Natural killer cell (primary cell): Measurements from ENCODE around the gene VAMP2. TPM values are rescaled to one million over a fixed set of nuclear protein-coding genes. Genes with fewer than 3 reads are reported as not detected.
A peak's percentile ranks its signal among the peaks of the same experiment; 100 is the strongest.

Experiments used
- ATAC-seq, 3 donors: fragments of 150-1000 bp in 2 of 3; fragments of 200-7000 bp in 1 of 3; cut with Tn5 transposase; 1 replicate in 1 of 3; 2 replicates in 2 of 3; pipeline ENCODE4 v1.10.0; 2021; ENCODE audit warnings: mild to moderate bottlenecking in 2 of 3, moderate library complexity in 2 of 3
- DNase-seq, 2 donors: peaks; one replicate each; pipeline versions ENCODE4 v3.0.0 to v3.0.0-alpha.2; 2013 to 2021; ENCODE audit warnings: mixed read lengths in 1 of 2
- H3K27ac ChIP-seq: one replicate; pipeline ENCODE4 v1.5.1; 2013; ENCODE audit warnings: mild to moderate bottlenecking, low read length
- H3K27me3 ChIP-seq: one replicate; pipeline ENCODE4 v1.6.1; 2013; ENCODE audit warnings: low read length; ENCODE audit not compliant: control insufficient read depth, insufficient read depth
- H3K36me3 ChIP-seq: one replicate; pipeline ENCODE4 v1.6.1; 2013; ENCODE audit warnings: low read length; ENCODE audit not compliant: control insufficient read depth, insufficient read depth
- H3K4me1 ChIP-seq: one replicate; pipeline ENCODE4 v1.6.1; 2013; ENCODE audit warnings: low read length; ENCODE audit not compliant: control insufficient read depth, insufficient read depth
- H3K4me3 ChIP-seq: one replicate; pipeline ENCODE4 v1.5.1; 2013; ENCODE audit warnings: low read length
- H3K9me3 ChIP-seq: one replicate; pipeline ENCODE4 v1.6.1; 2013; ENCODE audit warnings: low read length; ENCODE audit not compliant: control insufficient read depth, insufficient read depth
- H3K27ac Mint-ChIP-seq, 2 donors: one replicate each; pipeline ENCODE4 v1.8.0; 2022; ENCODE audit warnings: mild to moderate bottlenecking in 2 of 2, mixed read lengths in 2 of 2, moderate library complexity in 1 of 2
- H3K27me3 Mint-ChIP-seq, 2 donors: one replicate each; pipeline ENCODE4 v1.8.0; 2022; ENCODE audit warnings: low read depth in 2 of 2, mixed read lengths in 2 of 2
- H3K36me3 Mint-ChIP-seq: one replicate; pipeline ENCODE4 v1.8.0; 2022; ENCODE audit warnings: mixed read lengths
- H3K4me1 Mint-ChIP-seq, 2 donors: one replicate each; pipeline ENCODE4 v1.8.0; 2022; ENCODE audit warnings: mixed read lengths in 2 of 2
- H3K4me3 Mint-ChIP-seq: one replicate; pipeline ENCODE4 v1.8.0; 2022; ENCODE audit warnings: mild to moderate bottlenecking, moderate library complexity, mixed read lengths
- H3K9me3 Mint-ChIP-seq, 2 donors: one replicate each; pipeline ENCODE4 v1.8.0; 2022; ENCODE audit warnings: mixed read lengths in 2 of 2
- WGBS: methylation state at CpG from one replicate; pipeline ENCODE4 v1.1.7; 2013; ENCODE audit warnings: missing lambda C conversion rate; ENCODE audit not compliant: insufficient coverage; 5-methylcytosine and 5-hydroxymethylcytosine counted together
- intact Hi-C: fragments of 100-400 bp; cut with micrococcal nuclease; formaldehyde crosslinking; loops from one replicate; pipeline ENCODE4 v1.14.2; 2022
- total RNA-seq, 4 donors: library from RNA; stranded (reverse); fragments of 120-200 nt in 1 of 4; gene quantifications; one replicate each; pipeline versions ENCODE4 v1.2.3 to v1.2.4, GENCODE V29; 2013 to 2022
- TF ChIP-seq, protein P1 (sequence below): fragments of 200-600 bp; IDR thresholded peaks from one replicate; pipeline ENCODE4 v1.8.0; 2022; ENCODE audit warnings: antibody characterized with exemption

Gene VAMP2
- total RNA-seq, 3 donors from 2014 or later (not counting 1 experiment from before 2014, with no cell fraction given) = 191 to 315 (median 234) TPM

GRCh38 chr17:8186446-8186786 lies 23.7 kb upstream of the VAMP2 start:
- peak overlapping the region; percentile 90 for H3K27ac ChIP-seq
- no peaks in the 10 kb centered on the region for H3K9me3 Mint-ChIP-seq
- WGBS = under 1% methylated on average over 23 of the region's 23 CpGs
- no peaks in the 10 kb centered on the region for H3K27me3 Mint-ChIP-seq
- H3K27ac Mint-ChIP-seq = no peak overlapping the region
- no peak overlapping the region for H3K4me3 Mint-ChIP-seq
- no peaks in the 10 kb centered on the region for H3K27me3 ChIP-seq
- no peak for ATAC-seq
- no peaks in the 10 kb centered on the region for H3K36me3 Mint-ChIP-seq
- TF ChIP-seq, protein P1, sequence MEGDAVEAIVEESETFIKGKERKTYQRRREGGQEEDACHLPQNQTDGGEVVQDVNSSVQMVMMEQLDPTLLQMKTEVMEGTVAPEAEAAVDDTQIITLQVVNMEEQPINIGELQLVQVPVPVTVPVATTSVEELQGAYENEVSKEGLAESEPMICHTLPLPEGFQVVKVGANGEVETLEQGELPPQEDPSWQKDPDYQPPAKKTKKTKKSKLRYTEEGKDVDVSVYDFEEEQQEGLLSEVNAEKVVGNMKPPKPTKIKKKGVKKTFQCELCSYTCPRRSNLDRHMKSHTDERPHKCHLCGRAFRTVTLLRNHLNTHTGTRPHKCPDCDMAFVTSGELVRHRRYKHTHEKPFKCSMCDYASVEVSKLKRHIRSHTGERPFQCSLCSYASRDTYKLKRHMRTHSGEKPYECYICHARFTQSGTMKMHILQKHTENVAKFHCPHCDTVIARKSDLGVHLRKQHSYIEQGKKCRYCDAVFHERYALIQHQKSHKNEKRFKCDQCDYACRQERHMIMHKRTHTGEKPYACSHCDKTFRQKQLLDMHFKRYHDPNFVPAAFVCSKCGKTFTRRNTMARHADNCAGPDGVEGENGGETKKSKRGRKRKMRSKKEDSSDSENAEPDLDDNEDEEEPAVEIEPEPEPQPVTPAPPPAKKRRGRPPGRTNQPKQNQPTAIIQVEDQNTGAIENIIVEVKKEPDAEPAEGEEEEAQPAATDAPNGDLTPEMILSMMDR = no peak
- peak overlapping the region; percentile 89 for H3K4me3 ChIP-seq
- peaks cover 17 to 26% of the 10 kb centered on the region in 2 donors for H3K4me1 Mint-ChIP-seq
- H3K36me3 ChIP-seq = no peaks in the 10 kb centered on the region
- peaks cover 41% of the 10 kb centered on the region for H3K4me1 ChIP-seq
- no peaks in the 10 kb centered on the region for H3K9me3 ChIP-seq
- no peak for DNase-seq
- intact Hi-C loops = loop anchor here (1.0 to 2.0 kb wide), 5 partner anchors 14 to 62 kb away; partner anchors contain the start of genes CTC1 and PFAS

- intact Hi-C loops = loop anchor here (1.0 to 2.0 kb wide), 5 partner anchors 13 to 63 kb away; partner anchors contain the start of genes CTC1 and PFAS
- Mint-ChIP-seq H3K36me3 (no peaks in the 10 kb centered on the region), H3K4me1 (peaks cover 15 to 24% of the 10 kb centered on the region in 2 donors), H3K9me3 (no peaks in the 10 kb centered on the region), H3K4me3 (no peak overlapping the region), H3K27ac (no peak overlapping the region), H3K27me3 (no peaks in the 10 kb centered on the region)
- Histone ChIP-seq H3K27me3 (no peaks in the 10 kb centered on the region), H3K4me3 (peak overlapping the region; percentile 89), H3K36me3 (no peaks in the 10 kb centered on the region), H3K4me1 (peaks cover 37% of the 10 kb centered on the region), H3K27ac (peak overlapping the region; percentile 90), H3K9me3 (no peaks in the 10 kb centered on the region)
- WGBS = under 1% methylated on average over 44 of the region's 44 CpGs
- ATAC-seq (peak; percentile 19 to 41 (median 35)), DNase-seq (peak; percentile 93 to 97)
- TF ChIP-seq, protein P1 = no peak
Measured at GRCh38 chr17:8185582-8186445, 23.1 kb upstream of the VAMP2 start.

DNA sequence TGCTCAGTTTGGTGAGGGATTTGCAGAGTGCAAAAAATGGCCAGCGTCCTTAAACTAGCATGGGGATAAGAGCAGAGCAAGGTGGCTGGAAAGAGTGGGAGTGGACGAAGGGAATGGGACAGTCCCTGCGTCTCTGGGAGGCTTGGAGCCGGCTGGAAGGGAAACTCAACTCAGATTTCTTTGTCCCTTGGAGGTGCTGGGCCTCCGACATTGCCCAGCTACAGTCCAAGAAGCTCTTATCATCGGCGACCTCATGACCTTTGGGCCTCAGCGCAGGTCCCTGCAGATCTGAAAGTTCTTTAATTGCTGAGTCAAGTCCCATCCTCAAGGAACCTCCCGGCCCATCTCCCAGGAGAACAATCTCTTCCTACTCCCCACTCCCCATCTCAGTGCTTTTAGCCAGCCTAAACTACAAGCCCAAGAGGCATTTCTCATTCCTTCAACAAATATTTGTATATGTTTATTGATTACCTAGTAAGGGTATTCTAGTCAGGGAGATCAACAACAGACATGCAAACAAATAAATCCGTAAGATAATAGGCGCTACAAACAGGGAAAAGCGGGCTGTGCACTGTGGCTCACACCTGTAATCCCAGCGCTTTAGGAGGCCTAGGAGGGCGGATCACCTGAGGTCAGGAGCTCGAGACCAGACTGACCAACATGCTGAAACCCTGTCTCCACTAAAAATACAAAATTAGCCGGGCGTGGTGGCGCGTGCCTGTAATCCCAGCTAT lies 14.4 kb upstream of the VAMP2 start:
- TF ChIP-seq, protein P1 = no peak
- H3K27me3 Mint-ChIP-seq = no peaks in the 10 kb centered on the region
- Histone ChIP-seq H3K36me3 (no peaks in the 10 kb centered on the region), H3K9me3 (no peaks in the 10 kb centered on the region), H3K27me3 (no peaks in the 10 kb centered on the region), H3K4me1 (peaks cover 42% of the 10 kb centered on the region), H3K4me3 (peak overlapping the region; percentile 47), H3K27ac (peak overlapping the region; percentile 53)
- H3K27ac Mint-ChIP-seq = peak overlapping the region; percentile 86 to 99
- no peaks in the 10 kb centered on the region for H3K9me3 Mint-ChIP-seq
- peaks cover 33 to 46% of the 10 kb centered on the region in 2 donors for H3K4me1 Mint-ChIP-seq
- no peaks in the 10 kb centered on the region for H3K36me3 Mint-ChIP-seq
- DNase-seq (no peak), ATAC-seq (no peak)
- WGBS = 91% methylated on average over 19 of the region's 19 CpGs
- H3K4me3 Mint-ChIP-seq = peak overlapping the region; percentile 91
- intact Hi-C loops = loop anchor here (1.0 kb wide), 1 partner anchor 10 kb away; no protein-coding TSS in a partner anchor
